Loucy (cell line): ENCODE results near the gene SCYGR8.

Experiments
- H2AFZ ChIP-seq: fragments of 200-600 bp; sonication (generic); 2 replicates; pipeline ENCODE4 v1.6.0; 2016; ENCODE audit warnings: antibody characterized with exemption, mild to moderate bottlenecking, low read length, moderate library complexity
- H3F3A ChIP-seq: fragments of 200-600 bp; 2 replicates; pipeline ENCODE4 v1.6.0; 2016; ENCODE audit warnings: antibody characterized with exemption, low read depth, mild to moderate bottlenecking
- H3K27me3 ChIP-seq: fragments of 200-600 bp; sonication (generic); 2 replicates; pipeline ENCODE4 v1.6.1; 2014; ENCODE audit warnings: low read length, mild to moderate bottlenecking; ENCODE audit not compliant: insufficient read depth, poor library complexity, severe bottlenecking
- H3K36me3 ChIP-seq: fragments of 200-600 bp; sonication (generic); 2 replicates; pipeline ENCODE4 v1.6.1; 2016; ENCODE audit warnings: low read length; ENCODE audit not compliant: insufficient read depth
- H3K4me1 ChIP-seq: fragments of 200-600 bp; sonication (generic); 2 replicates; pipeline ENCODE4 v1.5.1; 2014; ENCODE audit warnings: low read length, mild to moderate bottlenecking; ENCODE audit not compliant: insufficient read depth, poor library complexity, severe bottlenecking
- H3K4me2 ChIP-seq: fragments of 200-600 bp; sonication (generic); 2 replicates; pipeline ENCODE4 v1.6.0; 2014; ENCODE audit warnings: antibody characterized with exemption, low read length, low read depth, mild to moderate bottlenecking; ENCODE audit not compliant: poor library complexity, severe bottlenecking
- H3K4me3 ChIP-seq: fragments of 200-600 bp; sonication (generic); 2 replicates; pipeline ENCODE4 v1.5.1; 2014; ENCODE audit warnings: low read length, mild to moderate bottlenecking, mixed read lengths; ENCODE audit not compliant: poor library complexity, severe bottlenecking
- H3K79me2 ChIP-seq: fragments of 200-600 bp; sonication (generic); 2 replicates; pipeline ENCODE4 v1.6.1; 2014; ENCODE audit warnings: low read length; ENCODE audit not compliant: insufficient read depth
- H3K9ac ChIP-seq: fragments of 200-600 bp; sonication (generic); 2 replicates; pipeline ENCODE4 v1.6.0; 2014; ENCODE audit warnings: mild to moderate bottlenecking, low read depth, low read length, moderate library complexity; ENCODE audit not compliant: poor library complexity, severe bottlenecking
- H3K9me2 ChIP-seq: fragments of 200-600 bp; sonication (generic); replicated peaks from 2 replicates; pipeline ENCODE4 v1.6.1; 2016; ENCODE audit warnings: low read depth, low read length, mixed read lengths
- H3K9me3 ChIP-seq: fragments of 200-600 bp; sonication (generic); 2 replicates; pipeline ENCODE4 v1.6.1; 2014; ENCODE audit warnings: mild to moderate bottlenecking, antibody characterized with exemption, low read length, low read depth; ENCODE audit not compliant: insufficient read depth
- H4K20me1 ChIP-seq: fragments of 200-600 bp; sonication (generic); 2 replicates; pipeline ENCODE4 v1.6.0; 2014; ENCODE audit warnings: antibody characterized with exemption, low read length, mild to moderate bottlenecking; ENCODE audit not compliant: insufficient read depth, poor library complexity, severe bottlenecking
- EZH2phosphoT487 ChIP-seq: fragments of 200-600 bp; IDR thresholded peaks from 2 replicates; pipeline ENCODE4 v1.6.1; 2018; ENCODE audit warnings: antibody characterized with exemption, mild to moderate bottlenecking, moderate library complexity, borderline replicate concordance
- TF ChIP-seq, protein P1 (sequence below): fragments of 200-600 bp; sonication (generic); conservative IDR thresholded peaks from 2 replicates; pipeline ENCODE4 v1.5.1; 2014; ENCODE audit warnings: mild to moderate bottlenecking, antibody characterized with exemption, low read length

The SCYGR8 gene

DNA sequence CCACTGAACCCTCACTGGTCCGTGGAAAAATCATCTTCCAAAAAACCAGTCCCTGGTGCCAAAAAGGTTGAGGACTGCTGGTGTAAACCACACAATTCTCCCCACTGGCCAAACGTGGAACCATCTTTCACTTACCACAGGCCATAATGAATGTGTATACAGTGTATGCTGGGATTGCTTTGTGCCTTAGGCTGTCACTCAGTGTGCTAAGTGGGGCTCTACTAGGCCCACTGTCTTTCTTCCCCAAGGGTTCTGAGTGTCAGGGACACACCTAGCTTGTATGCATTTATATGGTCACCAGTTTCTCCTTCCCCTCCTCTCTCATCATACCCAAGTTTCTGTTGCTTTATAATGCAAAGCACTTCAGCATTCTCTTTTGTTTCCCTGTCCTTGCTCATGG is 27.2 kb downstream of the SCYGR8 start:
- H3F3A ChIP-seq = no peaks in the 10 kb centered on the region

DNA sequence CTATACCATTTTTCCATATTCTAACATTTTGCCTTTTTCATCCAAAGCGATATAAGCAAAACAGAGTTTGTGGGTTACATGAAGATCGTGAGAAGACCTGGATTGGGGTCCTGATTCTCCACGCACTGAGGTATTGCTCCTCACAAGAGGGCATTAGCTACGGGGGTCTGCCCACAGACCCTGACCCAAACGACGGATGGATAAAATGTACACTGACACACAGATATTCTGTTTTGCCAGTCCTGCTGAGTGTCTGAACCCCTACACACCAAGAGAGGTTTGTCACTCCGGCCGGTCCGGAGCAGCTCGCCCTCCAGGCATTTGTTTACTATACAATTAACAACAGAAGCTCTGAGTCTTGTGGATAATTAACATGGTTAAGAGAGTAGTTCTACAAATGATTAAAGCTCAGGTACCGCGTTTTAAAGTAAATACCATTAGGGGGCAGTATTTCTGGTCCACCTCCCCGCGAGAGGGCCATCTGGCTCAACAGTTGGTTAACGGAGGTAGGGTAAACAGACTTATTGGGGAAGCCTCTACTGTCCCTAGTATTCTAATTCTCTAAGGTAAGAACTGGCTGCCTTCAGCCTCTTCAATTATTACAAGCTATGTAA is 28.4 kb downstream of the SCYGR8 start:
- no peaks in the 10 kb centered on the region for H3K79me2 ChIP-seq
- TF ChIP-seq EZH2phosphoT487 = no peak
- TF ChIP-seq, protein P1, sequence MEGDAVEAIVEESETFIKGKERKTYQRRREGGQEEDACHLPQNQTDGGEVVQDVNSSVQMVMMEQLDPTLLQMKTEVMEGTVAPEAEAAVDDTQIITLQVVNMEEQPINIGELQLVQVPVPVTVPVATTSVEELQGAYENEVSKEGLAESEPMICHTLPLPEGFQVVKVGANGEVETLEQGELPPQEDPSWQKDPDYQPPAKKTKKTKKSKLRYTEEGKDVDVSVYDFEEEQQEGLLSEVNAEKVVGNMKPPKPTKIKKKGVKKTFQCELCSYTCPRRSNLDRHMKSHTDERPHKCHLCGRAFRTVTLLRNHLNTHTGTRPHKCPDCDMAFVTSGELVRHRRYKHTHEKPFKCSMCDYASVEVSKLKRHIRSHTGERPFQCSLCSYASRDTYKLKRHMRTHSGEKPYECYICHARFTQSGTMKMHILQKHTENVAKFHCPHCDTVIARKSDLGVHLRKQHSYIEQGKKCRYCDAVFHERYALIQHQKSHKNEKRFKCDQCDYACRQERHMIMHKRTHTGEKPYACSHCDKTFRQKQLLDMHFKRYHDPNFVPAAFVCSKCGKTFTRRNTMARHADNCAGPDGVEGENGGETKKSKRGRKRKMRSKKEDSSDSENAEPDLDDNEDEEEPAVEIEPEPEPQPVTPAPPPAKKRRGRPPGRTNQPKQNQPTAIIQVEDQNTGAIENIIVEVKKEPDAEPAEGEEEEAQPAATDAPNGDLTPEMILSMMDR = peak; percentile 33; the same call in 1 of the 2 replicates
- H3K9me3 ChIP-seq = no peaks in the 10 kb centered on the region
- no peaks in the 10 kb centered on the region for H3F3A ChIP-seq
- H2AFZ ChIP-seq = no peak overlapping the region
- no peaks in the 10 kb centered on the region for H3K27me3 ChIP-seq
- H3K4me2 ChIP-seq = no peak overlapping the region
- no peaks in the 10 kb centered on the region for H3K36me3 ChIP-seq
- no peak overlapping the region for H3K9ac ChIP-seq
- no peaks in the 10 kb centered on the region for H3K4me1 ChIP-seq
- no peaks in the 10 kb centered on the region for H3K9me2 ChIP-seq
- no peaks in the 10 kb centered on the region for H4K20me1 ChIP-seq
- H3K4me3 ChIP-seq = no peak overlapping the region

More for the DNA sequence above, 27.2 kb downstream of the SCYGR8 start:
- Histone ChIP-seq H3K36me3 (no peaks in the 10 kb centered on the region), H2AFZ (no peak overlapping the region), H3K9me2 (no peaks in the 10 kb centered on the region), H4K20me1 (no peaks in the 10 kb centered on the region), H3K27me3 (no peaks in the 10 kb centered on the region), H3K4me3 (no peak overlapping the region), H3K79me2 (no peaks in the 10 kb centered on the region), H3K9ac (no peak overlapping the region), H3K9me3 (no peaks in the 10 kb centered on the region), H3K4me2 (no peak overlapping the region), H3K4me1 (no peaks in the 10 kb centered on the region)
- TF ChIP-seq, protein P1 = no peak
- TF ChIP-seq EZH2phosphoT487 = no peak

DNA sequence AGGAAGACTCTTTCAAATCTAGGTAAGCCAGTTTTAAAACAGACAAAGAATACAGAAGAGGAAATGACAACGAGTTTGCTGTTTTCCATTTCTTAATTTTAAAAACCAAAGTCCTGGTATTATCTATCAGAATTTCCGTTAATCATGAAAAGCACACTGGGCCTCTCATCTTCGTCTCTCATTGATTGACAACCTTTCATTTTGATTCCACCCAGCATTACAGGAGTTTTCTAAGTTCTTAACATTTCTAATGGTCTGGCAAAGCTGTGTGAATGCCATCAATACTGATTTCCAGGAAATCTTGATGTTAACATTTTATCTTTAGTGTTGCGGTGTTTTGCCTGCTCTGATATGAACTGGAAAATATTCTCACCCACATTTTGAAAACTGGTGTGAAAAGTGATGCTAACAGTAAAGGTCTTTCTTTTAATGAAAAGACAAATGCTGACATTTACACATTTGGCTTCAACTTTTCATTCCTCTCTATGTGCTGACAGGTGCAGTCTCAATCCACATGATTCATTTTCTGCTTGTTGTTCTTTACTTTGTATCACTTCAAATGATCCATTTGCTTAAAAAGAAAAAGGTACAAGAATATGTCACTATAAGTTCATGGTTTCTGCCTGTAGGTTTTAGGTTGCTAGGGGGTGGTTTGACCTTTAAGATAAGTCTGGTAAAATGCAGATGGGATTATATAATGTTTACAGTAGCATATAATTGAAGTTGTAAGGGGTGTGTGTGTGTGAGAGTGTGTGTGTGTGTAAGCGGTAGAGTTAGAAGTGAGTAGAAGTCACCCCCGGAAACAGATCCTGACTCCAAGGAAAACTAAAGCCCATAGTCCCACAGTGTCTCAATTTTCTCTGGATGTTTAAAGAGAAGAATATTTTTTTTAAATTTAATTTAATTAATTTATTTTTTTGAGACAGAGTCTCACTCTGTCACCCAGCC is 29.5 kb downstream of the SCYGR8 start:
- Histone ChIP-seq H3K4me2 (no peak overlapping the region), H3K79me2 (no peaks in the 10 kb centered on the region), H3K9ac (no peak overlapping the region), H4K20me1 (no peaks in the 10 kb centered on the region), H3K36me3 (no peaks in the 10 kb centered on the region), H3K27me3 (no peaks in the 10 kb centered on the region), H3K4me1 (no peaks in the 10 kb centered on the region), H3K4me3 (no peak overlapping the region), H3K9me2 (no peaks in the 10 kb centered on the region), H2AFZ (no peak overlapping the region), H3F3A (no peaks in the 10 kb centered on the region), H3K9me3 (no peaks in the 10 kb centered on the region)
- TF ChIP-seq, protein P1 = no peak
- TF ChIP-seq EZH2phosphoT487 = no peak
